GM18502 (cell line): Measurements from ENCODE around the gene KLK5.
"Not testable (repeated sequence)": the region's sequence is repeated elsewhere in the genome, so short reads cannot be mapped to it uniquely, and the experiment has no call there.

Experiments used
- ATAC-seq: cut with Tn5 transposase; IDR thresholded peaks from one replicate; pipeline ENCODE4 v1.9.1; 2021; ENCODE audit warnings: mild to moderate bottlenecking; ENCODE audit not compliant: unreplicated experiment, poor library complexity

KLK5 gene

DNA sequence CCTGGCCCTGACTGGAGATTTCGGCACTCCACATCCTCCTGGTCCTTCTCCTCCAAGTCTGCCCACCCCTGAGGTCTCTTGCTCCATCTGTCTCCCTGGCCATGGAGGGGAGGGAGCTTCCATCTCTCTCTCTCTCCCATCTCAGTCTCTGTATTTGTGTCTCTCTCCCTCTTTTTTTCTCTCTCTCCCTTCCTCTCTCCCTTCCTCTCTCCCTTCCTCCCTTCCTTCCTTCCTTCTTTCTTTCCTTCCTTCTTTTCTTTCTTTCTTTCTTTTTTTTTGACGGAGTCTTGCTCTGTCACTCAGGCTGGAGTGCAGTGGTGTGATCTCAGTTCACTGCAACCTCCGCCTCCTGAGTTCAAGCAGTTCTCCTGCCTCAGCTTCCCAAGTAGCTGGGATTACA, 17.0 kb upstream of the KLK5 start:
- not testable (repeated sequence) for ATAC-seq

DNA sequence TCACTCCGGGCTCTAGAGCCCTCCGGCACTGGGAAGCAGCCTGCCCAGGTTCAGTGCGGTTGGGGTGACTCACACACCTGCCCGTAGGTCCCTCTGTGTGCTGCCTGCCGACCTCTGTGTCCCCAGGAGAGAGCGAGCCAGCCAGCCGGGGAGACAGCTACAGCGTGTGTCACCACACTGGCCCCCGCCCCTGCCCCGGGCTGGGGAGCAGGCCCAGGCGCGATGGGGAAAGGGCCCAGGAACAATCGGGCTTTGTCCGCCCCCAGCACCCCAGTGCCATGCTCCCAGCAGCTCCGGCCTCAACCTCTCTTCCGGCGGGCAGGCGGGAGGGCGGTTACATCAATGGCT, 16.5 kb upstream of the KLK5 start, which contains the start of gene KLK6:
Gene KLK6 (minus strand): TSS at position 179 of the 348 bp plus-strand sequence. CDS start 1,487 bp downstream, outside the sequence.
- no peak for ATAC-seq

DNA sequence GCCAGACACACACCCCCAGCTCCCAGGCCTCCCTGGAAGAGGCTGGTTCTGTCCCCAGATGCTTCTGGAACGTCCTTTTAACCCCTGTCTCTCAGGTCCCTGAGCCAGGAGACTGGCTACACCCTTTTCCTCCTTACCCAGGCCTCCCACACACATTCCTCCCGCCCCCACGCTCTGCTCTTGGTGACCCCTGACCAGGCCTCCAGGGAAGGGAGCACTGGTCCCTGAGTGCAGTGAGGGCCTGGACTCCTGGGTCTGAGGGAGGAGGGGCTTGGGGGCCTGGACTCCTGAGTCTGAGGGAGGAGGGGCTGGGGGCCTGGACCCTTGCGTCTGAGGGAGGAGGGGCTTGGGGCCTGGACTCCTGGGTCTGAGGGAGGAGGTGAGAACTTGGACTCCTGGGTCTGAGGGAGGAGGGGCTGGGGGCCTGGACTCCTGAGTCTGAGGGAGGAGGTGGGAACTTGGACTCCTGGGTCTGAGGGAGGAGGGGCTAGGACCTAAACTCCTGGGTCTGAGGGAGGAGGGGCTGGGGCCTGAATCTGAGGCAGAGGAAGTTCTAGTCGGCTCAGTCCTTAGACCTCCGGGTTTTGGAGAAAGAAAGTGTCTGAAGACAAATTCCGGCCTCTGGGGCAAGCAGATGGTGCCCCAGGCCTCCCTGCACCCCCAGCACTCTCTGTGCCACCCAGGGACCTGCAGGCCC, 16.0 kb upstream of the KLK5 start:
- no peak for ATAC-seq

DNA sequence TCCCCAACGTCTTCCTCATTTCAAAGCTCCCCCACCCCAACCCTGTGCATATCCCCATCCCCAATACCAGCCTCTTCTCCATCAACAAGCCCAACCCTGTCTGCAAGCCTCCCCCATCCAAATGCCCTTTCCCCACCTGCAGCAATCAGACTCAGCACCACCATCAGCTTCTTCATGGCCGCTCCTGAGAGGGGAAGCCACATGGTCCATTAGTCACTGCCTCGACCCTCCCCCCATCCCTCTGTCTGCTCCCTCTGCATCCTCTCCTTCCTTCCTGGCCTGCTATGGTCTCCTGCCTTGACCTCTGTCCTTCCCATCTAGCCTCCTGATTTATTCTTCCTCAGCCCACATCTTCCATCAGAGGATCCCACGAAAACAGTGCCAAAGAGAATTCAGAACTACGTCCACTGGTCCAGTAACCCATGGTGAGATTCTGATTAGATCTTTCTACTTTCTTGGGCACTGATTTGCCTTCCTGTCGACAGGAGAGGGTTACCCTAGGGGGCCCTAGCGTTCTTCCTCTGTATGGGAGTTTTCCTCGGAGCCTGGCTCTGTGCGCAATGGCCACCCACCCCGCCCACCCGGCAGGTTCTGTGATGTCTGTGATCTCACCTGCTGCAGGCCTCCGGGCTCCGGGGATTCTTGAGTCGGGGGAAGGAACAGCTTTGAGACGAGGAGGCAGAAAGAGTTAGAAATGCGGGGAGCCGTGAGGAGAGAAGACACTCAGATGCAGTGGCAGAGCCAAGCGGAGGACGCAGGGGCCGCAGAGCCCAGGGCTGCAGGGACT, 15.3 kb upstream of the KLK5 start:
- ATAC-seq: no peak

DNA sequence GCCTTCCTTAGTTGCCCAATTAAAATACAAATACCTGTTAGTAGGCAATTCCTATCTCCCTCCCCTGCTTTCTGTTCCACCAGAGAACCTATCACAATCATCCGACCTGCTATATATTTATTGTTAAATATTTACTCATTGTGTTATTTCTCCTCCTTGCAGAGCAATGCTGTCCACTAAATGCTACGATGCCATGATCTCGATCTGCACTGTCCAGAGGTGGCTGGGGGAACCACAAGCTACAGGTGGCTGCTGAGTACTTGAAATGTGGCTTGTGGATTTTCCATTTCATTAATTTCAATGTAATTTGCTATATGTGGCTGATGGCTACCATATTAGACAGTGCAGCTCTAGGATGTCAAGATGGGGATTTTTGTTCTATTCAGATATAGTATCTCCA, 11.4 kb upstream of the KLK5 start:
- no peak for ATAC-seq

DNA sequence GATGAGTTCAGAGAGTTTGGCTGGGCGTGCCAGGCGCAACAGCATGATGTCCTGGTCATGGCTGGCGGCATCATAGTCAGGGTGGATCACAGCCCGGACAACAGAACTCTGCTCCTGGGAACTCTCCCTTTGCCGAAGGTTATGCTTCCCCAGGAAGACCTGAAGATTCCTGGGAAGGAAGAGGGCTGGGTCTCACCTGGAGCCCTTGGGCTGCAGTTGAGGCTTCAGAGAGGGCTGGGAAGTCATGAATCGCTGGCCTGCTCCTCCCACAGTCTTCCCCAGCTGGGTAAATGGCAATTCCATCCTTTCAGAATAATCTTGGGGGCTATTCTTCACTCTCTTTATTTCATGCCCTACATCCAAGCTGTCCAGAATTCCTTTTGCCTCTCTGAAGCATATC, 10.5 kb upstream of the KLK5 start:
- no peak for ATAC-seq

DNA sequence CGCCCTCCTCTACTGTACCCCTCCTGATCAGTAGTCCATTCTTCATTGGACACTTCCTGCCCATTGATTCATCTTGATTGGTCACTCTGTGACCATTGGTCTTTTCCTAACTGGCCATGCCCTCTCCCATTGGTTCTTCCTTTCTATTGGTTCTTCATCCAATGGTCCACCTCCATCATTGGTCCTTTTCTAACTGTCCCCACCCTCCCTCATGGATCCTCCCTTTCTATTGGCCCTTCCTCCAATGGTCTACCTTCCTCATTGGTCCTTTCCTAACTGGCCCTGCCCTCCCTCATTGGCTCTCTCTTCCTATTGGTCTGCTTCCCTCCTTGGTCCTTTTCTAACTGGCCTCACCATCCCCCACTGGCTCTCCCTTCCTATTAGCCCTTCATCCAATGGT, 9.4 kb upstream of the KLK5 start:
- no peak for ATAC-seq

DNA sequence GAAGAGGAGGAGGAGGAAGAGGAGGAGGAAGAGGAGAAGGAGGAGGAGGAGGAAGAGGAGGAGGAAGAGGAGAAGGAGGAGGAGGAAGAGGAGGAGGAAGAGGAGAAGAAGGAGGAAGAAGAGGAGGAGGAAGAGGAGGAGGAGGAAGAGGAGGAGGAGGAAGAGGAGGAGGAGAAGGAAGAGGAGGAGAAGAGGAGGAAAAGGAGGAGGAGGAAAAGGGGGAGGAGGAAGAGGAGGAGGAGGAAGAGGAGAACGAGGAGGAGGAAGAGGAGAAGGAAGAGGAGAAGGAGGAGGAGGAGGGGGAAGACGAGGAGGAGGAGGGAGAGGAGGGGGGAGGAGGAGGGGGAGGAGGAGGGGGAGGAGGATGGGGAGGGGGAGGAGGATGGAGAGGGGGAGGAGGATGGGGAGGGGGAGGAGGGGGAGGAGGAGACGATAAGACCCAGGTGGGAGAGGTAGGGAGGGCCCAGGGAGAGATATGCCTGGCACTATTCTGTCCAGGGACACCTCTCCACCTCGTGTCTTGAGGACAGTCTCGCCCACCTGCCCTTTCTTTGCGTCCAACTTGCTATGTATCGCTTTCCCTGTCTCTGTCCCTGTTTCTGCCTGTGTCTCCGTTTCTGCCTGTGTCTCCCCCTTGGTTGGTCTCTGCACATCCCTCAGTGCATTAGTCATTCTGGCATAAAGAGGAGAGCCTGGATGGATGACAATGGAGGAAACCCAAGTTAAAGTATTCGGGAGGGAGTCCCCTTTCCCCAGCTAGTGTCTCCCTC, 7.1 kb upstream of the KLK5 start:
- no peak for ATAC-seq

DNA sequence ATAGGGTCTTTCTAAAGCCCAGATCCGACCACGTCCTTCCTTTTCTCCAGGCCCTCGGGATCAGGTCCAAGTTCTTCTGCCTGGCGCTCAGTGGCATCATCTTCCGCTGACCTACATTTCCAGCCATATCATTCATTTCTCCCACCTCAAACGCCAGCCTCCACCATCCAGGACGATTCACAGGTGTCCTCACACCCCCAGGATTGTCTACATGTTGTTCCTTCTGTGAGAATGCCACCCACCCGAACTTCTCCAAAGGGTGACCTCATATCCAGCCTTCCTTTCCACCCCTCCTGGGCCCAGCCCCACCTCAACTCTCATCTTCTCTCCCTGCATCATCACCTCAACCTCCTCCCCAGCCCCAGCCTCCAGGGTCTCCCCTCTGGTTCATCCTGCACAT, 4.7 kb upstream of the KLK5 start:
- no peak for ATAC-seq

DNA sequence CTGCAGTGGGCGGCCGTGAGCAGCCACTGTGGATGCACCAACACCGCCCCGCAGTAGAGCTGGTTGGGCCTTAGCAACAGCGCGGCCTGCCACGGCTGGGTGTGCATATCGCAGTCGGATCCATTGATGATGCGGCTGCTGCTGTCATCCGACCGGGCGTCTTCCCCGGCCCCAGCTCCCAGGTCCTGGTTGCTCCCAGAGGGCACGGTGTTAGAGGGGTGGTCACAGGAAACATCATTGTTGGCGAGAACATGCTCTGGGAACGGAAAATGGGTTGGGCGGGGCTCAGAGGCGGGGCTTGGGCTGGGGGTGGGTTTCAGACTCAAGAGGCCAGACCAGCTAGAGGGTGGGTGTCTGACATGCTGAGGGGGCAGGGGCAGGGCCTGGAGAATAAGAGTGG, 3.0 kb downstream of the KLK5 start:
- no peak for ATAC-seq

DNA sequence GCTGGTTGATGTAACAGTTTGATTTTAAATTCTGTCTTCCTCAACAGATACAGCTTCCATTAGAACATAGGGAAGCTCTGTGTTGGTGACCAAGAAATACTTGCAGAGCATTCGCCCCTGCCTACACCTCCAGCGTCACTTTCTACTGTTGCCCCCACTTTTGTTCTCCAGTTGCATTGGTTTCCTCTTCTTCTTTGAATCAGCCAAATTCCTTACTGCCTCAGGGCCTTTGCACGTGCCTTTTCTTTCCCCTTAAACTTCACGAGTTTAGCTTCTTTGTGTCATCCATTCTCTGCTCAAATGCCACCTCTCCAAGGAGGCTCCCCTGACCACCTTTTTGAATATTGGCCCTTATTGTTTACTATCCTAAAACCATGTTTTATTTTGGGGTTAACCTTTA, 5.7 kb downstream of the KLK5 start:
- ATAC-seq: no peak

DNA sequence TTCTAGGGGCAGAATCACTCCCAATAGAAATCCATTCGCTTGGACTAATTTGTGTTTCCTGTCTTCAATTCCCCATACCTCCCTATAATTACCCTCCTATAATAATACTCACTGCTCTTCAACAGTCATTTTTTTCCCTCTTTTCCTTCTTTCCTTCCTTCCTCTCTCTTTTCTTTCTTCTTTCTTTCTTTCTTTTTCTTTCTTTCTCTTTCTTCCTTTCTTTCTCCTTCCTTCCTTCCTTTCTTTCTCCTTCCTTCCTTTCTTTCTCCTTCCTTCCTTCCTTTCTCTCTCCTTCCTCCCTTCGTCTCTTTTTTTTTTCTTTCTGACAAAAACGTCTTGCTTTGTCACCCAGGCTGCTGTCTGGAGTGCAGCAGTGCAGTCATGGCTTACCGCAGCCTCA, 8.0 kb downstream of the KLK5 start:
- no peak for ATAC-seq

DNA sequence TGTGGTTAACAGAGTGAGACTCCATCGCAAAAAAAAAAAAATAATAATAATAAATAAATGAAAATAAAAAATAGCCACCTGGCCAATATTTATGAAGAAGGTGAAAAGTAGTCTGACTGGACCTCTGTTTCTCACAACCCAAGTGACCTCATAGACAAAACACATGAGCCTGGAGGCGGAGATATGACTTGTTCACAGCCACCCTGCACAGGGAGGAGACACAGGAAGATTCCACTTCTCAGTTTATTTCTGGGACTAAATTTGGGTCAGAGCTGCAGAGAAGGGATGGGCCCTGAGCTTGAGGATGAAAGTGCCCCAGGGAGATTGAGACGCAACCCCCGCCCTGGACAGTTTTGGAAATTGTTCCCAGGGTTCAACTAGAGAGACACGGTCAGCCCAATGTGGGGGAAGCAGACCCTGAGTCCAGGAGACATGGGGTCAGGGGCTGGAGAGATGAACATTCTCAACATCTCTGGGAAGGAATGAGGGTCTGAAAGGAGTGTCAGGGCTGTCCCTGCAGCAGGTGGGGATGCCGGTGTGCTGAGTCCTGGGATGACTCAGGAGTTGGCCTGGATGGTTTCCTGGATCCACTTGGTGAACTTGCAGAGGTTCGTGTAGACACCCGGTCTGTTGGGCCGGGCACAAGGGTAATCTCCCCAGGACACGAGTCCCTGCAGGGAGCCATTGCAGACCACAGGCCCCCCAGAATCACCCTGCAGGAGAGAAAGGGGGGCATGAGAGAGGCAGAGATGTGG, 9.6 kb downstream of the KLK5 start:
- ATAC-seq: no peak

DNA sequence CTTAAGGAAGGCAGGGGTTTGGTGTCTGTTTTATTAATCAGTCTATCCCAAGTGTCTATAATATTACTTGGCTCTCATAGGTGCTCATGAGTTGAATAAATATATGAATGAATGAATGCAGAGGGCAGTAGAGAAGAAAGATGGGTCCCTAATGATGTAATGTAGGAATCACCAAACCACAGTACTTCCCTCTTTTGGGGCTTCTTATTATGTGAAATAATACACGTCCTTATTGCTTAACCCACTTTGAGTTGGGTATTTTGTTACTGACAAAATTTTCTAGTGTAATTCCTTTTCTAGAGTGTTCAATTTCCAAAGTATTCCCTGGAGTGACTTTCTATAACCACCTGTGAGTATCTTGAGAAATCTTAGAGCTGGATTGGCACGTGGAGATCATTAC, 13.2 kb downstream of the KLK5 start:
- no peak for ATAC-seq

DNA sequence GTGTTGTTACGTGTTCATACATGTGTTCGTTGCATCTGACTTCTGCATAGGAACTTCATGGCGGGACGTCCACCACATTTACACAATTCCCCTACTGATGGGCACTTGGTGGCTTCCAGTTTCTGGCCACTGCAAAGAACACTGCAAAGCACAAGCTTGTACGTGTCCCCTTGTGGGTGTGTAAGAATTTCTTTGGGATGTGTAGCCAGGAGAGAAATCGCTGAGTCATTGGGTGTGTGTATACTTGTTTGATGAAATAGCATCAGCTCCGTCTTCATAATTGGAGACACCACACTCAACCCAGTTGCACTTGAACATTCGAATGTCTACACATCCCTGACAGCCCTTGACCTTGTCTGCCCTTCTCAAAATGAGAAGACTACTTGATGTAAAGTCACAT, 19.2 kb downstream of the KLK5 start:
- ATAC-seq: no peak

DNA sequence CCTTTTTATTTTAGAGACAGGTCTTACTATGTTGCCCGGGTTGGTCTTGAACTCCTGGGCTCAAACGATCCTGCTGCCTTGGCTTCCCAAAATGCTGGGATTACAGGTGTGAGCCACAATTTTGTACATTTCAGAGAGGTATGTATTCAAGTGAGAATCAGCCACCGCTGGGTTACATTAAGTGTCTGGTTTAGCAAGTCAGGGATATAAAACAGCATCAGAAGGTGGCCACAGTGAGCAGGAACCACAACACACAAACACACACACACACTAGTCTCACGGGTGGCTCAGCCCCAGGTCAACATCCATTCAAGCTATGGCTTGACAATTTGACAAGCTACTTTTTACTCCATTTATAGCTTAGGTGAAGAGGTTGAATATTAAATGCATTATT, 20.2 kb downstream of the KLK5 start:
- ATAC-seq: no peak

DNA sequence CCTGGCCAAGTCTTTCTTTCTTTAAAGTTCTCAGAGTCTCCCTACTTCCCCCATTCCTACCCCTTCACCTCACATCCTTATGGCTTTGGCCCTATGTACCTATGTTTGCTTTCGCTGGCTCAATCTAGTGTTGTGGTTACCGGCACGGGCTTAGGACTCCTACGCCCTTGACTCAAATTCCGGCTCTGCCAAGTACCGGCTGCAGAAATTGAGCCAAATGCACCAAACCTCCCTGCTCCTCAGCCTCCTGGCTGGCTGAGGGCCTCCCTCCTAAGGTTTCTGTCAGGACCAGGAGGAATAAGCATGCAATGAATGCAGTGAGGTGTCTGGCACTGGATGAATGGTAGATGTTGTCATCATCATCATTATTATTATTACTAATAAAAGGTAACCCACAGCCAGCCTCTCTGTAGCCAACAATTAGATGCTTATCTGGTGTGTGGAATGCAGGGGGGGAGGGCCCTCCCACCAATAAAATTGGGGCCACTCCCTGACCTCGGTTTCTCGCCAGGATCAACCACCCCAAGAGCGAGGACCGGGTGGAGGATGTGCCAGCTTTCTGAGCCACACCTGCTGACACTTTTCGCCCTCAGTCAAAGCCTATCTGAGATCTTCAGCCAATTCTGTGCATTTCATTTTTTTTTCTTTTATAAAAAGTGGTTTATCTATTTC, 20.7 kb downstream of the KLK5 start:
- ATAC-seq: no peak

DNA sequence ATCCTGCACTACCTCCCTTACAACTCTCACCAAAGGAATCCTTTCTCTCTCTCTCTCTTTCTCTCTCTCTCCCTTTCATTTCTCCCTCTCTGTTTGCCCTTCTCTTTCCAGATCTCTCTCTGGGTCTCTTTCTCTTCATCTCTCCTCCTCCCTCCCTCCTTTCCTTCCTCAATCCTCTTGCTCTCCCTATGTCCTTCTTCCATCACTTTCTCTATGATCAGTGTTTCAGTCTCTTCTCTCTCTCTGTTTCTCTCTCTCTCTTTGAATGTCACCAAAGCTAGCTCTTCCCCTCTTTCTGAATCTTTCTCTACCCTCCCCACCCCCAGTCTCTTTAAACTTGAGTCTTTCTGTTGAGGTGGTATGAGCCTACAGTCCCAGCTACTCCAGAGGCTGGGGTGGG, 21.8 kb downstream of the KLK5 start:
- ATAC-seq: no peak

DNA sequence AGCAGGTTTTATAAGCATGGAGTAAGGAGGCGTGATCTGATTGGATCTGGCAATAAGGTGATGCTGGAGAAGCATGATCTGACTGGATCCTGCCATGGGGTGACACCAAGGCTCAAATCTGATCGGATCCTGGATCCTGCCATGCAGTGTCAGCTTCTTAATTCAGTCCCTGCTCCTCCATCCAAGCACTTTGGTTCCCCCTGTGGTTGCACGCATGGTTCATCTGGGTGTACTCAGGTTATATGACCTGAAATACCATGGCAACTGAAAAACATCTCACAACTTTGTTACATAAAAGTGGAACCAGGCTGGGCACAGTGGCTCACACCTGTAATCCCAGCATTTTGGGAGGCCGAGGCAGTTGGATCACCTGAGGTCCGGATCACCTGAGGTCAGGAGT, 24.0 kb downstream of the KLK5 start:
- no peak for ATAC-seq

DNA sequence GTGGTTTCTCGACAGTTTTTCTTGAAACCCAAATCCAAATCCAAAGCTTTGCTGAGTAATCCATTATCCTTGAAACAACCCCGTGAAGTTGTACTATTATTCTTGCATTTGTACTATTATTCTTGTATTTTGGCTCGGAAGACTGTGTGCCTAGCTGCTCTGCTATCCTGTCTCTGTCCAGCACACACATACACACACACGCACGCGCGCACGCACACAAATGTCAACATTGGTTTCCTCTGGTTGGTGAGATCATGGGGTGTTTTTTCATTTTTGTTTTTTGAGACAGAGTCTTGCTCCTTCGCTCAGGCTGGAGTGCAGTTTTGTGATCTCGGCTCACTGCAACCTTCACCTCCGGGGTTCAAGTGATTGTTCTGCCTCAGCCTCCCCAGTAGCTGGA, 26.7 kb downstream of the KLK5 start:
- no peak for ATAC-seq
